GM23248 (cell line): ENCODE results near the gene BCL2L2. TPM values are rescaled to one million over a fixed set of nuclear protein-coding genes. Genes with fewer than 3 reads are reported as not detected.

Experiments used
- DNase-seq: peaks from one replicate; pipeline ENCODE4 v3.0.0-alpha.2; 2015
- H2AFZ ChIP-seq: fragments of 200-600 bp; sonication (generic); 2 replicates; pipeline ENCODE4 v1.6.1; 2016; ENCODE audit warnings: antibody characterized with exemption
- H3F3A ChIP-seq: fragments of 200-600 bp; sonication (generic); 2 replicates; pipeline ENCODE4 v1.6.1; 2016; ENCODE audit warnings: mild to moderate bottlenecking, antibody characterized with exemption, mixed run types; ENCODE audit not compliant: insufficient read depth
- H3K27ac ChIP-seq: fragments of 200-600 bp; sonication (generic); 2 replicates; pipeline ENCODE4 v1.5.1; 2016; ENCODE audit warnings: mild to moderate bottlenecking
- H3K27me3 ChIP-seq: fragments of 200-600 bp; sonication (generic); replicated peaks from 2 replicates; pipeline ENCODE4 v1.6.1; 2016; ENCODE audit warnings: mild to moderate bottlenecking; ENCODE audit not compliant: insufficient read depth
- H3K36me3 ChIP-seq: fragments of 200-600 bp; sonication (generic); 2 replicates; pipeline ENCODE4 v1.6.1; 2016; ENCODE audit warnings: low read depth, mild to moderate bottlenecking
- H3K4me1 ChIP-seq: fragments of 200-600 bp; sonication (generic); 2 replicates; pipeline ENCODE4 v1.6.1; 2016; ENCODE audit warnings: mild to moderate bottlenecking; ENCODE audit not compliant: insufficient read depth
- H3K4me2 ChIP-seq: fragments of 200-600 bp; sonication (generic); one replicate; pipeline ENCODE4 v1.6.1; 2016; ENCODE audit warnings: mild to moderate bottlenecking; ENCODE audit not compliant: unreplicated experiment
- H3K4me3 ChIP-seq: fragments of 200-600 bp; sonication (generic); 2 replicates; pipeline ENCODE4 v1.5.1; 2016; ENCODE audit warnings: mild to moderate bottlenecking
- H3K79me2 ChIP-seq: fragments of 200-600 bp; sonication (generic); 2 replicates; pipeline ENCODE4 v1.6.1; 2016; ENCODE audit warnings: mild to moderate bottlenecking; ENCODE audit not compliant: insufficient read depth
- H3K9ac ChIP-seq: fragments of 200-600 bp; sonication (generic); 2 replicates; pipeline ENCODE4 v1.6.1; 2016; ENCODE audit warnings: mild to moderate bottlenecking
- H3K9me2 ChIP-seq: fragments of 200-600 bp; sonication (generic); 2 replicates; pipeline ENCODE4 v1.6.1; 2016; ENCODE audit warnings: mixed run types, mild to moderate bottlenecking, moderate library complexity; ENCODE audit not compliant: insufficient read depth
- H3K9me3 ChIP-seq: fragments of 200-600 bp; sonication (generic); one replicate; pipeline ENCODE4 v1.6.1; 2017; ENCODE audit warnings: low read depth
- H4K20me1 ChIP-seq: fragments of 200-600 bp; sonication (generic); 2 replicates; pipeline ENCODE4 v1.6.0; 2016; ENCODE audit not compliant: insufficient read depth
- EZH2 ChIP-seq: fragments of 200-600 bp; sonication (generic); IDR thresholded peaks from 2 replicates; pipeline ENCODE4 v1.6.1; 2018; ENCODE audit warnings: antibody characterized with exemption, mild to moderate bottlenecking; ENCODE audit not compliant: insufficient read depth, poor library complexity, severe bottlenecking
- EZH2phosphoT487 ChIP-seq: fragments of 200-600 bp; sonication (generic); IDR thresholded peaks from 2 replicates; pipeline ENCODE4 v1.6.1; 2018; ENCODE audit warnings: antibody characterized with exemption, moderate library complexity, mild to moderate bottlenecking, low read depth; ENCODE audit not compliant: insufficient read depth
- WGBS, 2 experiments: methylation state at CpG; one replicate each; pipeline ENCODE4 v1.1.6; 2015 to 2017; ENCODE audit warnings: low lambda C conversion rate in 2 of 2, low coverage in 1 of 2; ENCODE audit errors: missing lambda C conversion rate in 2 of 2; 5-methylcytosine and 5-hydroxymethylcytosine counted together
- in situ Hi-C: fragments of 300-500 bp; cut with MboI; formaldehyde crosslinking; loops from 2 replicates; pipeline ENCODE4 v1.15.0; 2020
- polyA plus RNA-seq: library from polyadenylated mRNA; unstranded; fragments of >200 nt; fragmentation: Nextera tagmentation; extraction: Ambion mirVana; gene quantifications from 2 replicates; pipeline ENCODE4 v1.2.1, GENCODE V29; 2016
- total RNA-seq: library from RNA; depleted of rRNA; stranded (reverse); fragments of >200 nt; shearing (Covaris generic); gene quantifications from 2 replicates; pipeline ENCODE4 v1.2.3, GENCODE V29; 2014

Gene BCL2L2
- total and polyA plus RNA-seq, 2 experiments from 2014 or later, result 6.4 to 35.0 TPM

- H3K27ac ChIP-seq, result peak overlapping the region; percentile 97
- H3K36me3 ChIP-seq, result no peaks in the 10 kb centered on the region
- in situ Hi-C loops, result no loop called here
- H3F3A ChIP-seq, result peaks cover 37% of the 10 kb centered on the region
- H3K9me3 ChIP-seq, result no peaks in the 10 kb centered on the region
- peak; percentile 81 for DNase-seq
- H3K9me2 ChIP-seq, result no peaks in the 10 kb centered on the region
- no peaks in the 10 kb centered on the region for H3K27me3 ChIP-seq
- no peaks in the 10 kb centered on the region for H3K79me2 ChIP-seq
- no peaks in the 10 kb centered on the region for H4K20me1 ChIP-seq
- H3K4me1 ChIP-seq, result peaks cover 32% of the 10 kb centered on the region
- H2AFZ ChIP-seq, result no peak overlapping the region
- peak overlapping the region; percentile 85 for H3K4me2 ChIP-seq
- 82 to 85% methylated on average over 2 of the region's 2 CpGs for WGBS, 2 experiments
- peak overlapping the region; percentile 79 for H3K9ac ChIP-seq
- no peak for TF ChIP-seq EZH2
- H3K4me3 ChIP-seq, result peak overlapping the region; percentile 33
Measured at GRCh38 chr14:23299211-23299957, 7.2 kb upstream of the BCL2L2 start.

DNA sequence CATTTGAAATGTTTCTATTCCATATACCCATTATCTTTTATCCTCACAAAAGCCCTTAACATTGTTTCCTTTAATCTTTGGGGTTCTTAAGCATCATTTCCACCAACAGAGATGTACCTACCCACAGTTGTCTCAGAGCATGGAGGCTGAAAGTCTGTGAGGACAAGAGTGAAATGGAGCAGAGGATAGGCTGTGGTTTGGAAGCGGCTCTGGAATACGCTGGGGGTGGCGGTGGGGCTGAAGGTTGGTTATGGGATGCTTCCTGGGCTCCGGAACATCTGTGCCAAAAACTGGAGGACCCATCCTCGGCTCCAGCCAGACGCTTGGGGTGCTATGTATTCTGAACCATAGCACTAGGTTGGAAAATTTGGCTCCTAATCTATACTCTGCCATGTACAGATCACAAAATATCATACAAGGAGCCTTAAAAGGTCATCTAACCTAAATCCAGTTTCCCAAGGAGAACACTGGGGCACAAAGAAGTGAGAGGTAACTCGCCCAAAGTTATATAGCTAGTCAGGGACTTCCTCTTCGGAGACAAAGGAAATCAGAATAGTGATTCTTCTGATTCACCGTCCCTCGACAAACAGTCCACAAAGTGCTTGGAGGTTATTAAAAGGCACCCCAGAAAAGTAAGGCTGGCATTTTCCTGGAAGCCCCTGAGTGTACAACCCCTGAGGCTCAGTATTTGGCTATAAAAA lies 6.5 kb upstream of the BCL2L2 start:
- in situ Hi-C loops, result no loop called here

GRCh38 chr14:23300687-23301223 lies 5.9 kb upstream of the BCL2L2 start:
- WGBS, 2 experiments, result 1 to 2% methylated on average over 12 to 13 of the region's 13 CpGs
- peak overlapping the region; percentile 66 for H2AFZ ChIP-seq
- peaks cover 29% of the 10 kb centered on the region for H3K4me1 ChIP-seq
- no peaks in the 10 kb centered on the region for H3K27me3 ChIP-seq
- H3K9me3 ChIP-seq, result no peaks in the 10 kb centered on the region
- TF ChIP-seq EZH2phosphoT487 (no peak), EZH2 (no peak)
- DNase-seq, result peak; percentile 64
- peak overlapping the region; percentile 75 for H3K4me3 ChIP-seq
- no peaks in the 10 kb centered on the region for H3K36me3 ChIP-seq
- H4K20me1 ChIP-seq, result no peaks in the 10 kb centered on the region
- H3F3A ChIP-seq, result peaks cover 37% of the 10 kb centered on the region
- peak overlapping the region; percentile 97 for H3K27ac ChIP-seq
- peak overlapping the region; percentile 95 for H3K9ac ChIP-seq
- no peaks in the 10 kb centered on the region for H3K9me2 ChIP-seq
- in situ Hi-C loops, result no loop called here
- H3K4me2 ChIP-seq, result peak overlapping the region; percentile 85
- H3K79me2 ChIP-seq, result no peaks in the 10 kb centered on the region

More for the DNA sequence above, 6.5 kb upstream of the BCL2L2 start:
- peak overlapping the region; percentile 66 for H2AFZ ChIP-seq
- H3F3A ChIP-seq, result peaks cover 37% of the 10 kb centered on the region
- no peaks in the 10 kb centered on the region for H3K9me2 ChIP-seq
- whole genome bisulfite sequencing, 2 experiments, result 58 to 62% methylated on average over 10 of the region's 10 CpGs
- H4K20me1 ChIP-seq, result no peaks in the 10 kb centered on the region
- H3K79me2 ChIP-seq, result no peaks in the 10 kb centered on the region
- TF ChIP-seq EZH2 (no peak), EZH2phosphoT487 (no peak)
- peaks cover 31% of the 10 kb centered on the region for H3K4me1 ChIP-seq
- no peaks in the 10 kb centered on the region for H3K36me3 ChIP-seq
- H3K27ac ChIP-seq, result peak overlapping the region; percentile 97
- DNase-seq, result no peak
- peak overlapping the region; percentile 85 for H3K4me2 ChIP-seq
- no peaks in the 10 kb centered on the region for H3K27me3 ChIP-seq
- peak overlapping the region; percentile 75 for H3K4me3 ChIP-seq
- peak overlapping the region; percentile 95 for H3K9ac ChIP-seq
- no peaks in the 10 kb centered on the region for H3K9me3 ChIP-seq

- H3K9me3 ChIP-seq, result no peaks in the 10 kb centered on the region
- 1% methylated on average over 63 to 82 of the region's 87 CpGs for WGBS, 2 experiments
- peak overlapping the region; percentile 95 for H3K9ac ChIP-seq
- TF ChIP-seq EZH2 (no peak), EZH2phosphoT487 (no peak)
- H3K9me2 ChIP-seq, result no peaks in the 10 kb centered on the region
- in situ Hi-C loops, result no loop called here
- DNase-seq, result peak; percentile 99
- peak overlapping the region; percentile 89 for H3K4me2 ChIP-seq
- H3K27ac ChIP-seq, result peak overlapping the region; percentile 97
- H3F3A ChIP-seq, result peaks cover 43% of the 10 kb centered on the region
- H3K36me3 ChIP-seq, result no peaks in the 10 kb centered on the region
- peak overlapping the region; percentile 87 for H3K4me3 ChIP-seq
- H3K27me3 ChIP-seq, result no peaks in the 10 kb centered on the region
- peak overlapping the region; percentile 91 for H2AFZ ChIP-seq
- H3K79me2 ChIP-seq, result no peaks in the 10 kb centered on the region
- no peaks in the 10 kb centered on the region for H4K20me1 ChIP-seq
- peaks cover 29% of the 10 kb centered on the region for H3K4me1 ChIP-seq
Measured at GRCh38 chr14:23301288-23301968, 5.2 kb upstream of the BCL2L2 start.
